ENCODE data around the gene TPSG1.

Gene TPSG1

DNA sequence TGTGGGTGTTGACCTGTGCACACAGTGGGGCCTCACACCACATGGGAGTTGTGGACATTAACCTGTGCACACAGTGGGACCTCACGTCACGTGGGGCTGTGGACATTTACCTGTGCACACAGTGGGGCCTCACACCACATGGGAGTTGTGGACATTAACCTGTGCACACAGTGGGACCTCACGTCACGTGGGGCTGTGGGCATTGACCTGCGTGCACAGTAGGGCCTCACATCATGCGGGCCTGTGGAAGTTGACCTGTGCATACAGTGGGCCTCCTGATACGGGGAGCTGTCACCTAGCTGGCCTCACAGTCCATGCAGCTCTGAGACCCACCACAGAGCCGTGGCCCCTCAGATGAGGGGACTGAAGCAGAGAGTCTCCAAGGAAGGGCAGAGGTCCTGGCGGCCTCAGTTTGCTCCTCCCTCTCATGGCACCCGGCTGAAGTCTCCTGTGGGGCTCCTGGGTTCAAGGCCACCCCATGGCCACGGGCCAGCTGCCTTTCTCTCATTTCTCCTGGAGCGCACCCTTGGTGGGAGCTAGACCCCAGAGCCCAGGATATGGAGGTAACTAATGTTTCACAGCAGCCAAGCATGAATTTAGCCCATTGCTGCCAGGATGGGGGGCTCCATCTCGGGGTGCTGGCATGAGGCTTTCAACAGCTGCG, 51.1 kb downstream of the TPSG1 start:
- no peak overlapping the region for H3K27ac ChIP-seq
- TF ChIP-seq, protein P1, sequence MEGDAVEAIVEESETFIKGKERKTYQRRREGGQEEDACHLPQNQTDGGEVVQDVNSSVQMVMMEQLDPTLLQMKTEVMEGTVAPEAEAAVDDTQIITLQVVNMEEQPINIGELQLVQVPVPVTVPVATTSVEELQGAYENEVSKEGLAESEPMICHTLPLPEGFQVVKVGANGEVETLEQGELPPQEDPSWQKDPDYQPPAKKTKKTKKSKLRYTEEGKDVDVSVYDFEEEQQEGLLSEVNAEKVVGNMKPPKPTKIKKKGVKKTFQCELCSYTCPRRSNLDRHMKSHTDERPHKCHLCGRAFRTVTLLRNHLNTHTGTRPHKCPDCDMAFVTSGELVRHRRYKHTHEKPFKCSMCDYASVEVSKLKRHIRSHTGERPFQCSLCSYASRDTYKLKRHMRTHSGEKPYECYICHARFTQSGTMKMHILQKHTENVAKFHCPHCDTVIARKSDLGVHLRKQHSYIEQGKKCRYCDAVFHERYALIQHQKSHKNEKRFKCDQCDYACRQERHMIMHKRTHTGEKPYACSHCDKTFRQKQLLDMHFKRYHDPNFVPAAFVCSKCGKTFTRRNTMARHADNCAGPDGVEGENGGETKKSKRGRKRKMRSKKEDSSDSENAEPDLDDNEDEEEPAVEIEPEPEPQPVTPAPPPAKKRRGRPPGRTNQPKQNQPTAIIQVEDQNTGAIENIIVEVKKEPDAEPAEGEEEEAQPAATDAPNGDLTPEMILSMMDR (conservative IDR thresholded peaks at IDR 0.05): no peak

DNA sequence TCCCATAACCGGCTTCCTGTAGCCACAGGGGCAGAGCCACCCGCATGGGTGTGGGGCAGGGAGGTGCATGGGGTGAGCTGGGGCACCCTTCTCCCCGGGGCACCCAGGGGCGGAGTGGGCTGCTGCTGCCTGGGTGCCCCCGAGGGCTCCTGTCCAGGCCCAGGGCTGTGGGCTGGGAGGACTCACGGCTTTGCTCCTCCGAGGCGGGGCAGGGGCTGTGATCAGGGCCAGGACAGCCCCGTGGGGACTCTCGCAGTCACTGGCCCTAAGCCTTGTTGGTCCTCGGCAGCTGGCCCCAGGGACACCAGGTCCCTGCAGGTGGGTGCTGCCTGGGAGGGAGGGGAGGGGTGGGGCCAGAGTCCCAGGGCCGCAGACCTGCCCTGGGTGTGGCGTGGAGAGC, 52.4 kb downstream of the TPSG1 start:
- TF ChIP-seq, protein P1 (conservative IDR thresholded peaks at IDR 0.05): no peak

DNA sequence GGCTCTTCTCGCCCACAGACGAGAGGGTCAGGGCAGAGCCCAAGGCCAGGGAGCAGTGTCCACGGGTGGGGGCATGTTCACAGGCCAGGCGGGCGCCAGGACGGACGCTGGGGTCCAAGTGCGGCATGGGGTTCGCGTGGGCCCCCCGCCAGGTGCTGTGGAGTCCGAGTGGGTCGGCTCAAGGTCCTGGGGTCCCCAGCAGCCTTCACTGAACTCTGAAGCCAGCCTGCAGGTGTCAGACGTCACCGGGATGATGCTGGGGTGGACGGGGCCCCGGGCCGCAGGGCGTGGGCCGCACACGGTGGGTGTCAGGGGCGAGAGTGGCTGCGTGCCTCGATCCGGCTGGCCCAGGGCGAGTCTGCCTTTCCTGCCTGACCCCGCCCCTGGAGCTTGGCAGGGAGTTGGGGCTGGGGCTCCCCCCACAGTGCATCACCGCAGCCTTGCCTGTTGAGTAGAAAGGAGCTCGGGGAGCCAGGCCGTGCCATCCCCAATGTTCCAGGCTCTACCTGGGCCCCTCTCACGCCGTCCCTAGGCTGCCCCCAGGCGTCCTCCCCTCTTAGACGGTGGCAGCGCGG, 53.1 kb downstream of the TPSG1 start:
- TF ChIP-seq, protein P1 (conservative IDR thresholded peaks at IDR 0.05): no peak
- H3K27ac ChIP-seq: no peak overlapping the region

More for the DNA sequence above, 52.4 kb downstream of the TPSG1 start:
- no peak overlapping the region for H3K27ac ChIP-seq
